Heart left ventricle (tissue), 13 donors: ENCODE data around the gene KRTAP10-6.

Experiments used
- CTCF ChIP-seq, 12 donors: fragments of 200-600 bp; sonication (generic) in 4 of 12; IDR thresholded peaks; one replicate each; pipeline versions ENCODE4 v1.5.0 to v1.8.0; 2018 to 2022; ENCODE audit warnings: antibody characterized with exemption in 12 of 12, mild to moderate bottlenecking in 5 of 12
- POLR2A ChIP-seq, 2 donors: fragments of 450-650 bp; IDR thresholded peaks; one replicate each; pipeline ENCODE4 v1.6.1; 2017; ENCODE audit warnings: antibody characterized with exemption in 2 of 2, mild to moderate bottlenecking in 2 of 2, moderate library complexity in 2 of 2
- donor health status: ischemic (EF 13 %, LVEDD 7.1; RV severe dilation, severe dysfunction).
- donor health status: DM: no; HTN: yes; CAD: no.
- donor health status: DM: no; HTN: no; CAD: no.
- donor health status: ischemic (EF 25% LVEDD 6.9; RV normal size, moderate dysfunction).
- donor health status: ischemic (EF 25% LVEDD 5.7; RV mildly dilated, moderate dysfunction).
- donor health status: ischemic (EF 35%, LVEDD 5.7; RV mildly dilated, moderate dysfunction).
- donor health status: nonischemic (EF 11% LVEDD 7.7; RV severe dilation, severe dysfunction).
- donor health status: DM: yes; HTN: yes; CAD: no.
- donor health status: PGD.
- donor health status: ischemic (EF 29% LVEDD 5.4; RV normal size, mild dysfunction).
- donor health status: nonischemic (EF 23%, LVEDD 6.1; RV moderate dilation, normal function).

- no peak for TF ChIP-seq CTCF (IDR thresholded peaks at IDR 0.05)
- TF ChIP-seq POLR2A (IDR thresholded peaks at IDR 0.05) = no peak
Measured at GRCh38 chr21:44615466-44615865, 23.2 kb upstream of the KRTAP10-6 start.
